Activated T-cell treated with anti-CD3 and anti-CD28 coated beads, Interleukin-2, amount 50 U/mL, for 4 hours (primary cell): ENCODE measurements around the gene GCN1. TPM values are rescaled to one million over a fixed set of nuclear protein-coding genes. Genes with fewer than 3 reads are reported as not detected.
A peak's percentile ranks its signal among the peaks of the same experiment; 100 is the strongest.

Experiments
- ATAC-seq, 2 donors: fragments of 200-7000 bp; cut with Tn5 transposase; one replicate each; pipeline ENCODE4 v1.10.0; 2021
- DNase-seq: peaks from one replicate; pipeline ENCODE4 v3.0.0-alpha.2; 2020
- H3K27me3 Mint-ChIP-seq: one replicate; pipeline ENCODE4 v1.8.0; 2021; ENCODE audit warnings: low read depth, mixed read lengths
- H3K36me3 Mint-ChIP-seq: one replicate; pipeline ENCODE4 v1.8.0; 2022; ENCODE audit warnings: mixed read lengths; ENCODE audit not compliant: insufficient read depth
- H3K4me1 Mint-ChIP-seq: one replicate; pipeline ENCODE4 v1.8.0; 2021; ENCODE audit warnings: low read depth, mixed read lengths
- H3K4me3 Mint-ChIP-seq: one replicate; pipeline ENCODE4 v1.8.0; 2021; ENCODE audit warnings: mild to moderate bottlenecking, moderate library complexity, mixed read lengths
- H3K9me3 Mint-ChIP-seq: one replicate; pipeline ENCODE4 v1.8.0; 2021; ENCODE audit warnings: mixed read lengths
- total RNA-seq, 3 donors: library from RNA; stranded (reverse); gene quantifications; one replicate each; pipeline ENCODE4 v1.2.1, GENCODE V29; 2021

GCN1 gene
- total RNA-seq, 3 donors from 2014 or later, result 192 to 204 (median 200) TPM

GRCh38 chr12:120091371-120092090 is 103.0 kb downstream of the GCN1 start:
- peaks cover 23% of the 10 kb centered on the region for H3K36me3 Mint-ChIP-seq
- no peak overlapping the region for H3K4me3 Mint-ChIP-seq
- H3K9me3 Mint-ChIP-seq, result no peaks in the 10 kb centered on the region
- no peak for ATAC-seq
- no peak for DNase-seq
- H3K4me1 Mint-ChIP-seq, result peaks cover 12% of the 10 kb centered on the region
- no peaks in the 10 kb centered on the region for H3K27me3 Mint-ChIP-seq

- Mint-ChIP-seq H3K4me1 (peaks cover 17% of the 10 kb centered on the region), H3K36me3 (peaks cover 21% of the 10 kb centered on the region), H3K9me3 (no peaks in the 10 kb centered on the region), H3K27me3 (no peaks in the 10 kb centered on the region), H3K4me3 (no peak overlapping the region)
- DNase-seq (no peak), ATAC-seq (no peak)
Measured at GRCh38 chr12:120090626-120091295, 103.8 kb downstream of the GCN1 start.

GRCh38 chr12:120090206-120090605 is 104.3 kb downstream of the GCN1 start:
- H3K4me1 Mint-ChIP-seq, result peaks cover 23% of the 10 kb centered on the region
- H3K4me3 Mint-ChIP-seq, result no peak overlapping the region
- no peaks in the 10 kb centered on the region for H3K9me3 Mint-ChIP-seq
- no peaks in the 10 kb centered on the region for H3K27me3 Mint-ChIP-seq
- peaks cover 24% of the 10 kb centered on the region for H3K36me3 Mint-ChIP-seq
- DNase-seq, result no peak
- ATAC-seq, result no peak

GRCh38 chr12:120089796-120090195 is 104.7 kb downstream of the GCN1 start:
- no peaks in the 10 kb centered on the region for H3K9me3 Mint-ChIP-seq
- H3K4me3 Mint-ChIP-seq, result no peak overlapping the region
- peaks cover 27% of the 10 kb centered on the region for H3K4me1 Mint-ChIP-seq
- peaks cover 28% of the 10 kb centered on the region for H3K36me3 Mint-ChIP-seq
- no peak for DNase-seq
- ATAC-seq, result no peak
- no peaks in the 10 kb centered on the region for H3K27me3 Mint-ChIP-seq

- peaks cover 32% of the 10 kb centered on the region for H3K36me3 Mint-ChIP-seq
- no peak overlapping the region for H3K4me3 Mint-ChIP-seq
- DNase-seq (no peak), ATAC-seq (no peak)
- H3K4me1 Mint-ChIP-seq, result peaks cover 33% of the 10 kb centered on the region
- no peaks in the 10 kb centered on the region for H3K27me3 Mint-ChIP-seq
- H3K9me3 Mint-ChIP-seq, result no peaks in the 10 kb centered on the region
Measured at GRCh38 chr12:120089105-120089504, 105.4 kb downstream of the GCN1 start.

GRCh38 chr12:120086801-120087621 is 107.5 kb downstream of the GCN1 start:
- Mint-ChIP-seq H3K36me3 (peaks cover 31% of the 10 kb centered on the region), H3K9me3 (no peaks in the 10 kb centered on the region), H3K4me1 (peaks cover 32% of the 10 kb centered on the region), H3K27me3 (no peaks in the 10 kb centered on the region), H3K4me3 (peak overlapping the region; percentile 70)
- DNase-seq (peak; percentile 99), ATAC-seq (peak; percentile 96 to 98)

- H3K9me3 Mint-ChIP-seq, result no peaks in the 10 kb centered on the region
- H3K4me3 Mint-ChIP-seq, result peak overlapping the region; percentile 70
- peaks cover 32% of the 10 kb centered on the region for H3K4me1 Mint-ChIP-seq
- no peaks in the 10 kb centered on the region for H3K27me3 Mint-ChIP-seq
- ATAC-seq (no peak), DNase-seq (no peak)
- peaks cover 32% of the 10 kb centered on the region for H3K36me3 Mint-ChIP-seq
Measured at GRCh38 chr12:120085920-120086645, 108.4 kb downstream of the GCN1 start.

GRCh38 chr12:120081641-120082040 is 112.9 kb downstream of the GCN1 start:
- no peak for DNase-seq
- Mint-ChIP-seq H3K4me1 (peaks cover 35% of the 10 kb centered on the region), H3K4me3 (no peak overlapping the region), H3K36me3 (peaks cover 30% of the 10 kb centered on the region), H3K27me3 (no peaks in the 10 kb centered on the region), H3K9me3 (no peaks in the 10 kb centered on the region)
- ATAC-seq, result no peak

GRCh38 chr12:120079411-120080400 is 114.8 kb downstream of the GCN1 start:
- DNase-seq (no peak), ATAC-seq (peak in 1 of 2 donors; percentile 13)
- no peak overlapping the region for H3K4me3 Mint-ChIP-seq

GRCh38 chr12:120078868-120079267 is 115.6 kb downstream of the GCN1 start:
- Mint-ChIP-seq H3K36me3 (peaks cover 32% of the 10 kb centered on the region), H3K4me3 (no peak overlapping the region), H3K9me3 (no peaks in the 10 kb centered on the region), H3K27me3 (no peaks in the 10 kb centered on the region), H3K4me1 (peaks cover 25% of the 10 kb centered on the region)
- ATAC-seq (peak; percentile 28 to 57), DNase-seq (no peak)

More at GRCh38 chr12:120079411-120080400, 114.8 kb downstream of the GCN1 start:
- Mint-ChIP-seq H3K9me3 (no peaks in the 10 kb centered on the region), H3K27me3 (no peaks in the 10 kb centered on the region), H3K4me1 (peaks cover 24% of the 10 kb centered on the region), H3K36me3 (peaks cover 33% of the 10 kb centered on the region)

GRCh38 chr12:120077260-120077659 is 117.3 kb downstream of the GCN1 start:
- Mint-ChIP-seq H3K9me3 (no peaks in the 10 kb centered on the region), H3K4me3 (no peak overlapping the region), H3K36me3 (peaks cover 45% of the 10 kb centered on the region), H3K4me1 (peaks cover 29% of the 10 kb centered on the region), H3K27me3 (no peaks in the 10 kb centered on the region)
- DNase-seq, result no peak
- ATAC-seq, result no peak
